OCI-LY7 (cell line): ENCODE measurements around the gene MRPL20. TPM values are rescaled to one million over a fixed set of nuclear protein-coding genes. Genes with fewer than 3 reads are reported as not detected.

Experiments used
- BruUV-seq: library from RNA; stranded (reverse); fragments of 400-500 nt; replicated peaks from 2 replicates; lab custom pipeline; 2021; lab: Mats Ljungman, UMichigan
- CTCF ChIA-PET: fragments of 300-600 bp; sonication (Branson Sonifier 250); formaldehyde crosslinking; loops from one replicate; lab custom pipeline; 2022; ENCODE audit warnings: antibody characterized with exemption; ENCODE audit not compliant: unreplicated experiment; lab: Charles Lee
- POLR2A ChIA-PET: fragments of 300-600 bp; sonication (Branson Sonifier 250); formaldehyde crosslinking; loops from one replicate; lab custom pipeline; 2022; ENCODE audit warnings: antibody characterized with exemption; lab: Charles Lee
- DNase-seq: peaks from one replicate; pipeline ENCODE4 v3.0.0-alpha.2; 2015; ENCODE audit warnings: low spot score
- H2AFZ ChIP-seq: fragments of 200-600 bp; sonication (generic), shearing (Covaris generic); 2 replicates; pipeline ENCODE4 v1.6.1; 2014; ENCODE audit warnings: mild to moderate bottlenecking, antibody characterized with exemption, low read length, moderate library complexity
- H3K27ac ChIP-seq: fragments of 200-600 bp; sonication (generic); 2 replicates; pipeline ENCODE4 v1.5.1; 2014; ENCODE audit warnings: mixed run types, low read depth, mild to moderate bottlenecking, moderate library complexity, low read length, inconsistent platforms; ENCODE audit not compliant: poor library complexity, severe bottlenecking
- H3K36me3 ChIP-seq: fragments of 200-600 bp; sonication (generic); 2 replicates; pipeline ENCODE4 v1.6.1; 2014; ENCODE audit warnings: mild to moderate bottlenecking, antibody characterized with exemption, low read length, moderate library complexity, mixed read lengths; ENCODE audit not compliant: insufficient read depth
- H3K4me1 ChIP-seq: fragments of 200-600 bp; sonication (generic); 2 replicates; pipeline ENCODE4 v1.5.1; 2014; ENCODE audit warnings: mild to moderate bottlenecking, low read length; ENCODE audit not compliant: insufficient read depth, poor library complexity, severe bottlenecking
- H3K4me2 ChIP-seq: fragments of 200-600 bp; sonication (generic); 2 replicates; pipeline ENCODE4 v1.6.1; 2014; ENCODE audit warnings: mild to moderate bottlenecking, low read length
- H3K4me3 ChIP-seq: fragments of 200-600 bp; sonication (generic); 2 replicates; pipeline ENCODE4 v1.5.1; 2014; ENCODE audit warnings: mild to moderate bottlenecking, low read depth, low read length; ENCODE audit not compliant: poor library complexity, severe bottlenecking
- H3K79me2 ChIP-seq: fragments of 200-600 bp; sonication (generic); 2 replicates; pipeline ENCODE4 v1.6.1; 2016; ENCODE audit warnings: low read depth, mild to moderate bottlenecking, low read length, moderate library complexity, mixed read lengths; ENCODE audit not compliant: insufficient read depth
- H3K9me2 ChIP-seq: fragments of 200-600 bp; sonication (generic); 2 replicates; pipeline ENCODE4 v1.6.1; 2016; ENCODE audit warnings: mild to moderate bottlenecking, low read length, mixed read lengths; ENCODE audit not compliant: insufficient read depth
- H3K9me3 ChIP-seq: fragments of 200-600 bp; sonication (generic); 2 replicates; pipeline ENCODE4 v1.6.1; 2014; ENCODE audit warnings: mild to moderate bottlenecking, mixed run types, low read length, mixed read lengths
- H4K20me1 ChIP-seq: fragments of 200-600 bp; sonication (generic); 2 replicates; pipeline ENCODE4 v1.6.1; 2014; ENCODE audit warnings: mild to moderate bottlenecking, antibody characterized with exemption, low read length, moderate library complexity, mixed read lengths; ENCODE audit not compliant: insufficient read depth
- CTCF ChIP-seq: fragments of 200-600 bp; sonication (generic); conservative IDR thresholded peaks from 2 replicates; pipeline ENCODE4 v1.5.1; 2014; ENCODE audit warnings: mild to moderate bottlenecking, antibody characterized with exemption, low read length, moderate library complexity, mixed read lengths
- EZH2phosphoT487 ChIP-seq: fragments of 200-600 bp; sonication (generic); IDR thresholded peaks from 2 replicates; pipeline ENCODE4 v1.6.1; 2018; ENCODE audit warnings: low read depth, borderline replicate concordance, mild to moderate bottlenecking, mixed run types, antibody characterized with exemption, low read length, moderate library complexity, mixed read lengths
- intact Hi-C: fragments of 100-400 bp; cut with micrococcal nuclease; formaldehyde crosslinking; loops from one replicate; pipeline ENCODE4 v1.10.0; 2022; ENCODE audit not compliant: unreplicated experiment
- total RNA-seq, 2 experiments: library from RNA; depleted of rRNA in 1 of 2; stranded (reverse); fragments of >200 nt in 1 of 2; shearing (Covaris generic) in 1 of 2; gene quantifications; 2 replicates each; pipeline ENCODE4 v1.2.3, GENCODE V29; 2014 to 2022

MRPL20 gene
- total RNA-seq, 2 experiments from 2014 or later = 143 to 165 TPM

- no TSS peak for BruUV-seq
- no peaks in the 10 kb centered on the region for H3K4me1 ChIP-seq
- H3K4me2 ChIP-seq = no peak overlapping the region
- no peaks in the 10 kb centered on the region for H3K79me2 ChIP-seq
- no peak overlapping the region for H3K27ac ChIP-seq
- no peaks in the 10 kb centered on the region for H4K20me1 ChIP-seq
- CTCF ChIA-PET = no interaction called here
- no peaks in the 10 kb centered on the region for H3K9me3 ChIP-seq
- H2AFZ ChIP-seq = no peak overlapping the region
- TF ChIP-seq CTCF (no peak), EZH2phosphoT487 (no peak)
- no peaks in the 10 kb centered on the region for H3K36me3 ChIP-seq
- no peaks in the 10 kb centered on the region for H3K9me2 ChIP-seq
- H3K4me3 ChIP-seq = no peak overlapping the region
- POLR2A ChIA-PET = no interaction called here
- intact Hi-C loops = no loop called here
- no peak for DNase-seq
Measured at GRCh38 chr1:1433804-1434130, 26.7 kb upstream of the MRPL20 start.

GRCh38 chr1:1432951-1433803, 26.1 kb upstream of the MRPL20 start:
- H3K9me3 ChIP-seq = no peaks in the 10 kb centered on the region
- H3K4me2 ChIP-seq = no peak overlapping the region
- H3K27ac ChIP-seq = no peak overlapping the region
- TF ChIP-seq EZH2phosphoT487 (no peak), CTCF (no peak)
- H3K36me3 ChIP-seq = no peaks in the 10 kb centered on the region
- H3K4me1 ChIP-seq = no peaks in the 10 kb centered on the region
- no peaks in the 10 kb centered on the region for H4K20me1 ChIP-seq
- H3K9me2 ChIP-seq = no peaks in the 10 kb centered on the region
- no peaks in the 10 kb centered on the region for H3K79me2 ChIP-seq
- intact Hi-C loops = no loop called here
- ChIA-PET POLR2A (no interaction called here), CTCF (no interaction called here)
- DNase-seq = no peak
- no peak overlapping the region for H2AFZ ChIP-seq
- no peak overlapping the region for H3K4me3 ChIP-seq
- no TSS peak for BruUV-seq

- H3K4me1 ChIP-seq = no peaks in the 10 kb centered on the region
- no peak overlapping the region for H2AFZ ChIP-seq
- H4K20me1 ChIP-seq = no peaks in the 10 kb centered on the region
- CTCF ChIA-PET = no interaction called here
- no TSS peak for BruUV-seq
- TF ChIP-seq EZH2phosphoT487 (no peak), CTCF (no peak)
- intact Hi-C loops = no loop called here
- POLR2A ChIA-PET = no interaction called here
- no peak for DNase-seq
- no peak overlapping the region for H3K4me3 ChIP-seq
- H3K36me3 ChIP-seq = no peaks in the 10 kb centered on the region
- no peak overlapping the region for H3K27ac ChIP-seq
- no peak overlapping the region for H3K4me2 ChIP-seq
- no peaks in the 10 kb centered on the region for H3K9me2 ChIP-seq
- no peaks in the 10 kb centered on the region for H3K79me2 ChIP-seq
- H3K9me3 ChIP-seq = no peaks in the 10 kb centered on the region
Measured at GRCh38 chr1:1432274-1432950, 25.3 kb upstream of the MRPL20 start.
